ENCODE measurements around the gene NIT1.

GRCh38 chr1:161069241-161069640 lies 48.7 kb upstream of the NIT1 start:
- TF ChIP-seq POLR2AphosphoS5 (IDR thresholded peaks at IDR 0.05) (no peak), POLR2A (IDR thresholded peaks at IDR 0.05) (no peak), CTCF (IDR thresholded peaks at IDR 0.05) (no peak)
